IMR-90 (cell line): Measurements from ENCODE around the gene BBS1. TPM values are rescaled to one million over a fixed set of nuclear protein-coding genes. Genes with fewer than 3 reads are reported as not detected.

Experiments
- ATAC-seq: fragments of 200-7000 bp; cut with Tn5 transposase; 2 replicates; pipeline ENCODE4 v1.9.1; 2020; ENCODE audit warnings: low read depth, mild to moderate bottlenecking, moderate library complexity
- BruUV-seq: library from RNA; stranded (reverse); fragments of 400-500 nt; replicated peaks from 2 replicates; lab custom pipeline; 2021; lab: Mats Ljungman, UMichigan
- CTCF ChIA-PET: fragments of 300-600 bp; formaldehyde crosslinking; extraction: SDS; loops from one replicate; lab custom pipeline; 2021; ENCODE audit warnings: antibody characterized with exemption; lab: Yijun Ruan, JAX
- POLR2A ChIA-PET: fragments of 300-600 bp; sonication (Branson Sonifier 250); formaldehyde crosslinking; loops from one replicate; lab custom pipeline; 2022; ENCODE audit warnings: antibody characterized with exemption; ENCODE audit not compliant: unreplicated experiment; lab: Charles Lee
- DNase-seq: peaks from one replicate; pipeline ENCODE4 v3.0.0; 2013
- H2AFZ ChIP-seq: replicated peaks from 2 replicates; pipeline ENCODE3; 2013; ENCODE audit warnings: low read length, mild to moderate bottlenecking; ENCODE audit not compliant: poor library complexity
- H2AK5ac ChIP-seq: 2 replicates; pipeline ENCODE4 v1.6.1; 2013; ENCODE audit warnings: low read depth, low read length, inconsistent platforms
- H2AK9ac ChIP-seq: replicated peaks from 2 replicates; pipeline ENCODE3; 2013; ENCODE audit warnings: mild to moderate bottlenecking, low read depth, low read length, moderate library complexity; ENCODE audit not compliant: poor library complexity
- H2BK120ac ChIP-seq: 2 replicates; pipeline ENCODE4 v1.6.1; 2013; ENCODE audit warnings: low read depth, low read length, inconsistent platforms
- H2BK15ac ChIP-seq: 3 replicates; pipeline ENCODE4 v1.6.1; 2013; ENCODE audit warnings: low read depth, low read length, inconsistent platforms
- H2BK20ac ChIP-seq: 2 replicates; pipeline ENCODE4 v1.6.1; 2013; ENCODE audit warnings: low read depth, mild to moderate bottlenecking, inconsistent platforms, low read length, moderate library complexity
- H2BK5ac ChIP-seq: 2 replicates; pipeline ENCODE4 v1.6.1; 2013; ENCODE audit warnings: mild to moderate bottlenecking, low read depth, low read length, inconsistent platforms; ENCODE audit not compliant: poor library complexity, severe bottlenecking
- H3K14ac ChIP-seq: replicated peaks from 2 replicates; pipeline ENCODE4 v1.6.1; 2013; ENCODE audit warnings: low read depth, low read length, inconsistent platforms
- H3K18ac ChIP-seq: 2 replicates; pipeline ENCODE4 v1.6.1; 2013; ENCODE audit warnings: low read depth, low read length, control low read depth
- H3K23ac ChIP-seq: 2 replicates; pipeline ENCODE4 v1.6.1; 2013; ENCODE audit warnings: low read depth, low read length, inconsistent platforms
- H3K27ac ChIP-seq: 2 replicates; pipeline ENCODE4 v1.5.1; 2013; ENCODE audit warnings: mild to moderate bottlenecking, control low read depth, low read length; ENCODE audit not compliant: insufficient read depth
- H3K27me3 ChIP-seq: 2 replicates; pipeline ENCODE4 v1.6.1; 2013; ENCODE audit warnings: low read length; ENCODE audit not compliant: control insufficient read depth, insufficient read depth
- H3K36me3 ChIP-seq: 2 replicates; pipeline ENCODE4 v1.6.1; 2013; ENCODE audit warnings: low read length, mixed read lengths; ENCODE audit not compliant: control insufficient read depth, insufficient read depth
- H3K4ac ChIP-seq: 2 replicates; pipeline ENCODE4 v1.6.1; 2013; ENCODE audit warnings: low read depth, low read length, inconsistent platforms
- H3K4me1 ChIP-seq: 2 replicates; pipeline ENCODE4 v1.6.1; 2013; ENCODE audit warnings: low read length, mixed read lengths; ENCODE audit not compliant: control insufficient read depth, insufficient read depth
- H3K4me2 ChIP-seq: 2 replicates; pipeline ENCODE4 v1.6.1; 2013; ENCODE audit warnings: low read depth, mild to moderate bottlenecking, control low read depth, low read length, moderate library complexity
- H3K4me3 ChIP-seq: 2 replicates; pipeline ENCODE4 v1.5.1; 2013; ENCODE audit warnings: low read depth, mild to moderate bottlenecking, control low read depth, low read length, moderate library complexity; ENCODE audit not compliant: insufficient read depth
- H3K56ac ChIP-seq: 2 replicates; pipeline ENCODE4 v1.6.1; 2013; ENCODE audit warnings: low read length, inconsistent platforms; ENCODE audit not compliant: insufficient read depth; ENCODE audit errors: extremely low read depth
- H3K79me1 ChIP-seq, 2 experiments: 2 replicates each; pipeline ENCODE4 v1.6.1; 2013; ENCODE audit warnings: low read length in 2 of 2, inconsistent platforms in 1 of 2, low read depth in 1 of 2
- H3K9ac ChIP-seq: 2 replicates; pipeline ENCODE4 v1.6.1; 2013; ENCODE audit warnings: low read depth, low read length, control low read depth
- H3K9me1 ChIP-seq: 2 replicates; pipeline ENCODE4 v1.6.1; 2013; ENCODE audit warnings: low read length, inconsistent platforms; ENCODE audit not compliant: insufficient read depth
- H3K9me3 ChIP-seq: 2 replicates; pipeline ENCODE4 v1.6.1; 2013; ENCODE audit warnings: low read length; ENCODE audit not compliant: control insufficient read depth, insufficient read depth
- H4K20me1 ChIP-seq: 2 replicates; pipeline ENCODE4 v1.6.1; 2013; ENCODE audit warnings: low read length, inconsistent platforms; ENCODE audit not compliant: insufficient read depth
- H4K5ac ChIP-seq: 2 replicates; pipeline ENCODE4 v1.6.1; 2013; ENCODE audit warnings: mild to moderate bottlenecking, low read depth, low read length, control low read depth
- H4K8ac ChIP-seq, 2 experiments: 2 replicates each; pipeline ENCODE4 v1.6.1; 2013; ENCODE audit warnings: low read depth in 2 of 2, low read length in 2 of 2, control low read depth in 1 of 2, inconsistent platforms in 1 of 2
- H4K91ac ChIP-seq: 2 replicates; pipeline ENCODE4 v1.6.1; 2013; ENCODE audit warnings: low read depth, low read length, inconsistent platforms; ENCODE audit not compliant: insufficient read depth
- CHD1 ChIP-seq: IDR thresholded peaks from 2 replicates; pipeline ENCODE4 v1.6.1; 2012; ENCODE audit warnings: low read depth, low read length, improper control_type of control experiment
- SMC3 ChIP-seq: fragments of 150-350 bp; IDR thresholded peaks from 2 replicates; pipeline ENCODE4 v1.6.1; 2016; ENCODE audit warnings: low read depth, mild to moderate bottlenecking, antibody characterized with exemption, low read length, moderate library complexity
- WGBS, 2 experiments: methylation state at CpG; one replicate each; pipeline versions ENCODE4 v1.1.5 to v1.1.7; 2013; ENCODE audit warnings: missing lambda C conversion rate in 2 of 2; ENCODE audit not compliant: insufficient read length in 1 of 2; ENCODE audit errors: extremely low coverage in 2 of 2; 5-methylcytosine and 5-hydroxymethylcytosine counted together
- dilution Hi-C: fragments of 300-500 bp; cut with HindIII; formaldehyde crosslinking; loops from one replicate; pipeline ENCODE4 v1.14.3; 2018; ENCODE audit warnings: low sequenced_read_pairs; ENCODE audit not compliant: unreplicated experiment
- in situ Hi-C: fragments of 300-500 bp; cut with MboI; formaldehyde crosslinking; loops from 3 replicates; pipeline ENCODE4 v1.14.3; 2019; ENCODE audit warnings: low sequenced_read_pairs, inconsistent platforms, mixed read lengths
- intact Hi-C: fragments of 100-400 bp; cut with micrococcal nuclease; formaldehyde crosslinking; loops from 2 replicates; pipeline ENCODE4 v1.10.0; 2022
- polyA plus RNA-seq, 3 experiments: library from polyadenylated mRNA; depleted of rRNA; stranded (reverse); fragments of >200 nt; gene quantifications; 2 replicates each; pipeline ENCODE4 v1.2.3, GENCODE V29; 2012; ENCODE audit warnings: low replicate concordance in 1 of 3
- total RNA-seq: library from RNA; depleted of rRNA; stranded (reverse); fragments of >200 nt; gene quantifications from 2 replicates; pipeline ENCODE4 v1.2.3, GENCODE V29; 2012

Gene BBS1
- total and polyA plus RNA-seq, 2 of the 4 experiments (the other 2 are of a cell fraction) = 16.5 to 20.6 TPM

- peak overlapping the region; percentile 92 for H3K4me2 ChIP-seq
- no peak overlapping the region for H4K91ac ChIP-seq
- H3K27ac ChIP-seq = no peak overlapping the region
- peak overlapping the region; percentile 78 for H3K14ac ChIP-seq
- dilution Hi-C loops (no loop called here), in situ Hi-C loops (no loop called here), intact Hi-C loops (no loop called here)
- H2BK5ac ChIP-seq = no peak overlapping the region
- ChIA-PET CTCF (no interaction called here), POLR2A (no interaction called here)
- no CpG with 5 or more reads among the region's 6 CpGs for WGBS, 2 experiments
- H3K23ac ChIP-seq = peak overlapping the region; percentile 87
- H2AK9ac ChIP-seq = peak overlapping the region; percentile 96
- H2AK5ac ChIP-seq = peak overlapping the region; percentile 53; the same call in 1 of the 2 replicates
- no peak overlapping the region for H3K18ac ChIP-seq
- peak overlapping the region in 1 of 2 experiments; percentile 51; a peak in 2 of 4 replicates for H4K8ac ChIP-seq
- H2BK20ac ChIP-seq = no peak overlapping the region
- H3K9me3 ChIP-seq = no peaks in the 10 kb centered on the region
- H3K9me1 ChIP-seq = peaks cover 8% of the 10 kb centered on the region
- H3K56ac ChIP-seq = no peak overlapping the region
- no peaks in the 10 kb centered on the region; the same call in 1 of the 2 replicates for H4K20me1 ChIP-seq
- peak overlapping the region; percentile 67 for H3K4me3 ChIP-seq
- peak overlapping the region; percentile 61 for H3K4ac ChIP-seq
- peaks cover 20 to 27% of the 10 kb centered on the region in 2 experiments for H3K79me1 ChIP-seq
- H4K5ac ChIP-seq = no peak overlapping the region
- ATAC-seq (no peak), DNase-seq (no peak)
- peak overlapping the region; percentile 56 for H3K9ac ChIP-seq
- peaks cover 8% of the 10 kb centered on the region; the same call in 1 of the 2 replicates for H3K4me1 ChIP-seq
- peak overlapping the region; percentile 95 for H2AFZ ChIP-seq
- H2BK15ac ChIP-seq = no peak overlapping the region
- peaks cover 14% of the 10 kb centered on the region for H3K36me3 ChIP-seq
- no peaks in the 10 kb centered on the region for H3K27me3 ChIP-seq
- no peak for TF ChIP-seq CHD1
- no peak for TF ChIP-seq SMC3
- H2BK120ac ChIP-seq = no peak overlapping the region
- no TSS peak for BruUV-seq
Observed at GRCh38 chr11:66467756-66468155, 42.7 kb upstream of the BBS1 start.
